ENCODE results near the gene DNM2.

DNA sequence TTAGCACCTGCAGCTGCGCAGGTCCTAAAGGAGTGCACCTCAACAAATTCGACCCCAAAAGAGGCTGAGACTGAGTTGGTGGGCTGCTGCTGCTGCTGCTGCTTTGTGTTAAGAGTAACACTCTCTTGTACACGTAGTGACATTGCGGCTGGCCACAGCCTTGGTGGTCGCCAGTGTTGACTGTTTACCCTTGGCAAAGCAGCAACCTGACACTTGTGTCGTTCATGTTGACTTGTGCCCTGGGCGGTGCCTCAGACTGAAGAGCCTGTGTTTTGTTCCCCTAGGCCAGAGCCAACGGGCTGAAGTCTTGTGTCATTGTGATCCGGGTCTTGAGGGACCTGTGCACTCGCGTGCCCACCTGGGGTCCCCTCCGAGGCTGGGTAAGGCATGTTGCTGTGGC, 39.1 kb upstream of the DNM2 start:
- no peak for TF ChIP-seq POLR2A (IDR thresholded peaks at IDR 0.05; ENCODE audit: extremely low read depth, insufficient read length)
- TF ChIP-seq, protein P1, sequence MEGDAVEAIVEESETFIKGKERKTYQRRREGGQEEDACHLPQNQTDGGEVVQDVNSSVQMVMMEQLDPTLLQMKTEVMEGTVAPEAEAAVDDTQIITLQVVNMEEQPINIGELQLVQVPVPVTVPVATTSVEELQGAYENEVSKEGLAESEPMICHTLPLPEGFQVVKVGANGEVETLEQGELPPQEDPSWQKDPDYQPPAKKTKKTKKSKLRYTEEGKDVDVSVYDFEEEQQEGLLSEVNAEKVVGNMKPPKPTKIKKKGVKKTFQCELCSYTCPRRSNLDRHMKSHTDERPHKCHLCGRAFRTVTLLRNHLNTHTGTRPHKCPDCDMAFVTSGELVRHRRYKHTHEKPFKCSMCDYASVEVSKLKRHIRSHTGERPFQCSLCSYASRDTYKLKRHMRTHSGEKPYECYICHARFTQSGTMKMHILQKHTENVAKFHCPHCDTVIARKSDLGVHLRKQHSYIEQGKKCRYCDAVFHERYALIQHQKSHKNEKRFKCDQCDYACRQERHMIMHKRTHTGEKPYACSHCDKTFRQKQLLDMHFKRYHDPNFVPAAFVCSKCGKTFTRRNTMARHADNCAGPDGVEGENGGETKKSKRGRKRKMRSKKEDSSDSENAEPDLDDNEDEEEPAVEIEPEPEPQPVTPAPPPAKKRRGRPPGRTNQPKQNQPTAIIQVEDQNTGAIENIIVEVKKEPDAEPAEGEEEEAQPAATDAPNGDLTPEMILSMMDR (IDR thresholded peaks at IDR 0.05; ENCODE audit: low read depth, low read length): no peak
- TF ChIP-seq, protein P2, sequence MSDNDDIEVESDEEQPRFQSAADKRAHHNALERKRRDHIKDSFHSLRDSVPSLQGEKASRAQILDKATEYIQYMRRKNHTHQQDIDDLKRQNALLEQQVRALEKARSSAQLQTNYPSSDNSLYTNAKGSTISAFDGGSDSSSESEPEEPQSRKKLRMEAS (IDR thresholded peaks at IDR 0.05; ENCODE audit: low read depth, low read length): no peak
- TF ChIP-seq MYC (IDR thresholded peaks at IDR 0.05; ENCODE audit: low read depth, low read length): no peak
